Naive thymus-derived CD4-positive, alpha-beta T cell (primary cell): Measurements from ENCODE around the gene TTC12. TPM values are rescaled to one million over a fixed set of nuclear protein-coding genes. Genes with fewer than 3 reads are reported as not detected.

Source experiments
- ATAC-seq: fragments of 150-1000 bp; cut with Tn5 transposase; 2 replicates; pipeline ENCODE4 v1.10.0; 2021; ENCODE audit warnings: mild to moderate bottlenecking, moderate library complexity
- CTCF ChIA-PET: fragments of 350-600 bp; sonication (Branson Sonifier 250); formaldehyde crosslinking; loops from one replicate; lab custom pipeline; 2021; ENCODE audit warnings: antibody characterized with exemption; lab: Charles Lee
- POLR2A ChIA-PET: fragments of 350-600 bp; sonication (Branson Sonifier 250); formaldehyde crosslinking; loops from one replicate; lab custom pipeline; 2021; ENCODE audit warnings: antibody characterized with exemption, inconsistent platforms; lab: Charles Lee
- DNase-seq, 9 donors: peaks; one replicate each; pipeline versions ENCODE4 v3.0.0 to v3.0.0-alpha.2; 2020 to 2022; ENCODE audit warnings: mixed read lengths in 1 of 9
- H3K27ac ChIP-seq: one replicate; pipeline ENCODE4 v1.7.0; 2013; ENCODE audit warnings: mild to moderate bottlenecking, low read depth, low read length, moderate library complexity
- H3K27me3 ChIP-seq, 2 donors: one replicate each; pipeline ENCODE4 v1.7.0; 2013; ENCODE audit warnings: low read length in 2 of 2, mild to moderate bottlenecking in 2 of 2, moderate library complexity in 2 of 2; ENCODE audit not compliant: control insufficient read depth in 2 of 2, insufficient read depth in 2 of 2
- H3K36me3 ChIP-seq, 3 experiments: 1 replicate in 2 of 3; 2 replicates in 1 of 3; pipeline ENCODE4 v1.7.0; 2013; ENCODE audit warnings: low read length in 3 of 3, mild to moderate bottlenecking in 3 of 3, moderate library complexity in 1 of 3; ENCODE audit not compliant: insufficient read depth in 3 of 3, control insufficient read depth in 2 of 3
- H3K4me1 ChIP-seq, 2 donors: one replicate each; pipeline ENCODE4 v1.7.0; 2013; ENCODE audit warnings: low read length in 2 of 2, mild to moderate bottlenecking in 2 of 2, moderate library complexity in 1 of 2; ENCODE audit not compliant: control insufficient read depth in 2 of 2, insufficient read depth in 2 of 2
- H3K4me3 ChIP-seq: 2 replicates; pipeline ENCODE4 v1.7.0; 2013; ENCODE audit warnings: mild to moderate bottlenecking, low read length
- H3K9me3 ChIP-seq, 3 experiments: 1 replicate in 2 of 3; 2 replicates in 1 of 3; pipeline ENCODE4 v1.7.0; 2013; ENCODE audit warnings: low read length in 3 of 3; ENCODE audit not compliant: control insufficient read depth in 2 of 3
- H3K27ac Mint-ChIP-seq, 9 donors: one replicate each; pipeline ENCODE4 v1.8.0; 2020 to 2022; ENCODE audit warnings: mixed read lengths in 9 of 9, mild to moderate bottlenecking in 8 of 9, moderate library complexity in 5 of 9, inconsistent platforms in 2 of 9
- H3K27me3 Mint-ChIP-seq, 5 donors: one replicate each; pipeline ENCODE4 v1.8.0; 2021 to 2022; ENCODE audit warnings: mixed read lengths in 5 of 5, mild to moderate bottlenecking in 1 of 5
- H3K36me3 Mint-ChIP-seq, 5 donors: one replicate each; pipeline ENCODE4 v1.8.0; 2020 to 2022; ENCODE audit warnings: mixed read lengths in 5 of 5, mild to moderate bottlenecking in 3 of 5, inconsistent platforms in 1 of 5
- H3K4me1 Mint-ChIP-seq, 7 donors: one replicate each; pipeline ENCODE4 v1.8.0; 2020 to 2022; ENCODE audit warnings: mixed read lengths in 7 of 7, mild to moderate bottlenecking in 3 of 7, inconsistent platforms in 1 of 7
- H3K4me3 Mint-ChIP-seq, 10 donors: one replicate each; pipeline ENCODE4 v1.8.0; 2020 to 2022; ENCODE audit warnings: mild to moderate bottlenecking in 10 of 10, mixed read lengths in 10 of 10, moderate library complexity in 6 of 10, inconsistent platforms in 2 of 10
- H3K9me3 Mint-ChIP-seq, 11 donors: one replicate each; pipeline ENCODE4 v1.8.0; 2020 to 2022; ENCODE audit warnings: mixed read lengths in 11 of 11, mild to moderate bottlenecking in 4 of 11, inconsistent platforms in 1 of 11, moderate library complexity in 1 of 11
- intact Hi-C, 2 donors: fragments of 100-400 bp; cut with micrococcal nuclease; formaldehyde crosslinking; loops; one replicate each; pipeline ENCODE4 v1.15.1; 2023
- polyA plus RNA-seq, 2 donors: library from polyadenylated mRNA; unstranded; fragments of 300-500 nt; fragmentation: Illumina TruSeq; gene quantifications; one replicate each; pipeline ENCODE4 v1.2.3, GENCODE V29; 2021
- total RNA-seq, 6 experiments: library from RNA in 5 of 6; stranded (reverse) in 5 of 6; gene quantifications; 1 replicate in 5 of 6; 2 replicates in 1 of 6; pipeline ENCODE4 v1.2.3 and lab custom pipeline; 2021 to 2026

Gene TTC12
- total and polyA plus RNA-seq, 7 experiments from 2014 or later: 8.2 to 84.5 (median 45.1) TPM

DNA sequence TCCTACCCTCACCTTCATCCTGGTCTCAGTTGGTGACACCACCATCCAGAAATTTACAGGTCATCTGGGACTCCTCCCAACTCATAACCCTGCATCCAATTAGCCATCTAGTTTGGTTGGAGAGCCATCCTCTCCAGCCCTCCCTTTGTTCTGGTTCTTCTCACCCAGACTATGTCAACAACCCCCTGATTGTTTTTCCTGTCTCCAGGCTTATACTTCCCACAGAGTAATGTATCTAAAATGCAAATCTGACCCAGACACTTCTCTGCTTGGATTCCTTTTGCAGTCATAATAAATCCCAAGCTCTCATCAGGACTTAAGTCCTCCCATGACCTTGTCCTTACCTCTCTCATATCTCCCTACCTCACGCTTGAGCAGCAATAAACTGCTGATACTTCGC is 3.0 kb downstream of the TTC12 start:
- Mint-ChIP-seq H3K4me3 (peak overlapping the region in 3 of 10 donors; percentile 1 to 58 (median 2)), H3K9me3 (peaks cover 0 to 4% (median 0%) of the 10 kb centered on the region in 11 donors), H3K36me3 (peaks cover 4 to 46% (median 36%) of the 10 kb centered on the region in 5 donors), H3K4me1 (peaks cover 18 to 71% (median 52%) of the 10 kb centered on the region in 7 donors), H3K27ac (peak overlapping the region in 7 of 9 donors; percentile 5 to 92 (median 19)), H3K27me3 (no peaks in the 10 kb centered on the region)
- H3K9me3 ChIP-seq: no peaks in the 10 kb centered on the region
- H3K4me3 ChIP-seq: no peak overlapping the region
- DNase-seq (no peak), ATAC-seq (no peak)
- H3K27me3 ChIP-seq: no peaks in the 10 kb centered on the region
- intact Hi-C loops: loop anchor here (5.0 to 10.0 kb wide), 5 partner anchors 1033 to 1940 kb away; partner anchors contain the start of genes C11orf71 (in 1 of the 2), DLAT (in 1 of the 2), POU2AF1 (in 1 of the 2) and RBM7 (in 1 of the 2)
- POLR2A ChIA-PET: no interaction called here
- CTCF ChIA-PET: no interaction called here
- H3K27ac ChIP-seq: no peak overlapping the region
- H3K4me1 ChIP-seq: peaks cover 10 to 16% of the 10 kb centered on the region in 2 donors
- H3K36me3 ChIP-seq: peaks cover 0 to 7% (median 0%) of the 10 kb centered on the region in 3 experiments

DNA sequence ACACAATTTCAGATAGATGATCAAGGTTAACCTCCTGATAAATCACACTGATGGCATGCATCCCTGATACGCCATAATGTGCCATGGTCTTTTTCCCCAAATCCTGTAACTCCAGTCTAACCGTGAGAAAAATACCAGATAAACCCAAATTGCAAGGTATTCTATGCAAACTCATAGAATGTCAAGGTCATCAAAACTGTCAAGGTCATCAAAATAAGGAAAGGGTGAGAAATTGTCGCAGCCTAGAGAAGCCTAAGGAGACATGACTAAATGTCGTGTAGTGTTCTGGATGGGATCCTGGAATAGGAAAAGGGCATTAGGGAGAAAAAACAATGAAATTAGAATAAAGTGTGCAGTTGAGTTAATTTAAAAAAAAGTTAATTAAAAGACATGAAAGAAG is 4.7 kb downstream of the TTC12 start:
- POLR2A ChIA-PET: no interaction called here
- Mint-ChIP-seq H3K9me3 (peaks cover 0 to 4% (median 0%) of the 10 kb centered on the region in 11 donors), H3K4me1 (peaks cover 9 to 65% (median 47%) of the 10 kb centered on the region in 7 donors), H3K27me3 (no peaks in the 10 kb centered on the region), H3K4me3 (no peak overlapping the region), H3K27ac (no peak overlapping the region), H3K36me3 (peaks cover 4 to 62% (median 38%) of the 10 kb centered on the region in 5 donors)
- Histone ChIP-seq H3K36me3 (peaks cover 0 to 15% (median 0%) of the 10 kb centered on the region in 3 experiments), H3K27ac (no peak overlapping the region), H3K27me3 (no peaks in the 10 kb centered on the region), H3K4me1 (peaks cover 0 to under 1% of the 10 kb centered on the region in 2 donors), H3K9me3 (no peaks in the 10 kb centered on the region), H3K4me3 (no peak overlapping the region)
- DNase-seq: no peak
- CTCF ChIA-PET: no interaction called here
- ATAC-seq: no peak
- intact Hi-C loops: loop anchor here (5.0 to 10.0 kb wide), 5 partner anchors 1034 to 1942 kb away; partner anchors contain the start of genes C11orf71 (in 1 of the 2), DLAT (in 1 of the 2), POU2AF1 (in 1 of the 2) and RBM7 (in 1 of the 2)

- no peaks in the 10 kb centered on the region for H3K4me1 ChIP-seq
- ATAC-seq: no peak
- peaks cover 0 to 43% (median 6%) of the 10 kb centered on the region in 3 experiments for H3K36me3 ChIP-seq
These were observed 7.8 kb downstream of the TTC12 start for GRCh38 chr11:113322158-113322557.

GRCh38 chr11:113324250-113324649 is 9.9 kb downstream of the TTC12 start:
- no peak for DNase-seq
- POLR2A ChIA-PET: no interaction called here
- H3K36me3 ChIP-seq: peaks cover 0 to 56% (median 6%) of the 10 kb centered on the region in 3 experiments

More at GRCh38 chr11:113322158-113322557, 7.8 kb downstream of the TTC12 start:
- no peak for DNase-seq
- peaks cover 4 to 76% (median 36%) of the 10 kb centered on the region in 5 donors for H3K36me3 Mint-ChIP-seq
- Histone ChIP-seq H3K27me3 (no peaks in the 10 kb centered on the region), H3K4me3 (no peak overlapping the region), H3K27ac (no peak overlapping the region), H3K9me3 (no peaks in the 10 kb centered on the region)
- H3K4me3 Mint-ChIP-seq: no peak overlapping the region
- peaks cover 0 to 4% (median 0%) of the 10 kb centered on the region in 11 donors for H3K9me3 Mint-ChIP-seq
- CTCF ChIA-PET: no interaction called here
- H3K4me1 Mint-ChIP-seq: peaks cover 0 to 44% (median 30%) of the 10 kb centered on the region in 7 donors
- intact Hi-C loops: no loop called here
- H3K27me3 Mint-ChIP-seq: no peaks in the 10 kb centered on the region
- POLR2A ChIA-PET: interaction anchor here (1.3 to 1.5 kb wide), 2 partner anchors 8 to 11 kb away, joined by 4 read pairs; partner anchors contain the start of gene TTC12
- H3K27ac Mint-ChIP-seq: peak overlapping the region in 2 of 9 donors; percentile 33 to 71

DNA sequence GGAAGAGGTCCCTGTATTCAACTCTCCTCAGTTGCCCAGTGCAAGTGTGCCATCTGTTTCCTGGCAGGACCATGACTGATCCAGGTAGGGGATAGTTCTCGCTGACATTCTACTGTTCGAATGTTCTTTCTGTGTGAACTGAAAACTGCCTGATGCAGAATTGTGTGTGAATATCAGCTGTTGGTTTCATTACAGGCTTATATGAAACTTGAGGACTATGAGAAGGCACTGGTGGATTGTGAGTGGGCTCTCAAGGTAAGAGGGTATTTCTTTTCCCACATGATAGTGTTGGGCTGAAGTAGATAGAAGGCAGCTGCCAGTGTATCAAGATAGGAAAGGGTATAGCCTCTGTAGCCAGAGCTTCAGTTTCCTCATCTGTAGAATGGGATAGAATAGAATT is 15.3 kb downstream of the TTC12 start:
- Histone ChIP-seq H3K4me1 (no peaks in the 10 kb centered on the region), H3K27me3 (no peaks in the 10 kb centered on the region), H3K36me3 (peaks cover 5 to 88% (median 5%) of the 10 kb centered on the region in 3 experiments), H3K27ac (no peak overlapping the region), H3K9me3 (no peaks in the 10 kb centered on the region), H3K4me3 (no peak overlapping the region)
- Mint-ChIP-seq H3K27me3 (no peaks in the 10 kb centered on the region), H3K4me1 (peaks cover 0 to 6% (median 0%) of the 10 kb centered on the region in 7 donors), H3K27ac (peak overlapping the region in 1 of 9 donors; percentile 28), H3K36me3 (peaks cover 5 to 75% (median 38%) of the 10 kb centered on the region in 5 donors), H3K9me3 (no peaks in the 10 kb centered on the region), H3K4me3 (no peak overlapping the region)
- POLR2A ChIA-PET: no interaction called here
- intact Hi-C loops: no loop called here
- ATAC-seq (no peak), DNase-seq (no peak)
- CTCF ChIA-PET: no interaction called here

More at GRCh38 chr11:113324250-113324649, 9.9 kb downstream of the TTC12 start:
- intact Hi-C loops: no loop called here
- Histone ChIP-seq H3K4me3 (no peak overlapping the region), H3K27me3 (no peaks in the 10 kb centered on the region), H3K9me3 (no peaks in the 10 kb centered on the region), H3K4me1 (no peaks in the 10 kb centered on the region), H3K27ac (no peak overlapping the region)
- Mint-ChIP-seq H3K36me3 (peaks cover 0 to 76% (median 27%) of the 10 kb centered on the region in 5 donors), H3K9me3 (no peaks in the 10 kb centered on the region), H3K27ac (no peak overlapping the region), H3K4me3 (no peak overlapping the region), H3K4me1 (peaks cover 0 to 27% (median 15%) of the 10 kb centered on the region in 7 donors), H3K27me3 (no peaks in the 10 kb centered on the region)
- CTCF ChIA-PET: no interaction called here
- ATAC-seq: no peak

- Histone ChIP-seq H3K36me3 (peaks cover 5 to 89% (median 11%) of the 10 kb centered on the region in 3 experiments), H3K27ac (no peak overlapping the region), H3K9me3 (no peaks in the 10 kb centered on the region), H3K4me1 (no peaks in the 10 kb centered on the region), H3K27me3 (no peaks in the 10 kb centered on the region), H3K4me3 (no peak overlapping the region)
- ChIA-PET POLR2A (interaction anchor here (1.0 kb wide), 1 partner anchor 17 kb away, joined by 4 read pairs; the partner anchor contains the start of gene TTC12), CTCF (interaction anchor here (2.0 kb wide), 1 partner anchor 11 kb away, joined by 6 read pairs; no protein-coding TSS in a partner anchor)
- intact Hi-C loops: no loop called here
- ATAC-seq (no peak), DNase-seq (no peak)
- peaks cover 12 to 79% (median 51%) of the 10 kb centered on the region in 5 donors for H3K36me3 Mint-ChIP-seq
- H3K4me1 Mint-ChIP-seq: peaks cover 0 to 6% (median 0%) of the 10 kb centered on the region in 7 donors
- no peaks in the 10 kb centered on the region for H3K27me3 Mint-ChIP-seq
- no peak overlapping the region for H3K27ac Mint-ChIP-seq
- H3K9me3 Mint-ChIP-seq: no peaks in the 10 kb centered on the region
- H3K4me3 Mint-ChIP-seq: no peak overlapping the region
These were observed 17.1 kb downstream of the TTC12 start for GRCh38 chr11:113331441-113331840.
